HepG2 (cell line): ENCODE measurements around the gene ARHGEF1. TPM values are rescaled to one million over a fixed set of nuclear protein-coding genes. Genes with fewer than 3 reads are reported as not detected.

Experiments
- ETV5 ChIP-seq: IDR thresholded peaks from 2 replicates; pipeline ENCODE4 v1.6.1; 2018; ENCODE audit warnings: missing biosample characterization, missing genetic modification reagents, inconsistent platforms, borderline replicate concordance
- MEF2D ChIP-seq: sonication (generic); formaldehyde crosslinking; IDR thresholded peaks from 2 replicates; pipeline ENCODE4 v1.5.1; 2020; ENCODE audit warnings: mild to moderate bottlenecking, missing genetic modification reagents
- NBN ChIP-seq: fragments of 450-650 bp; conservative IDR thresholded peaks from 2 replicates; pipeline ENCODE4 v1.6.1; 2017
- PRMT3 ChIP-seq: sonication (generic); formaldehyde crosslinking; IDR thresholded peaks from 2 replicates; pipeline ENCODE4 v1.8.1; 2022; ENCODE audit warnings: low read depth, mild to moderate bottlenecking, moderate library complexity, missing genetic modification reagents, borderline replicate concordance
- SIX1 ChIP-seq: sonication (generic); formaldehyde crosslinking; IDR thresholded peaks from 2 replicates; pipeline ENCODE4 v1.4.0; 2020; ENCODE audit warnings: missing genetic modification reagents, borderline replicate concordance
- TCF7 ChIP-seq: sonication (generic); IDR thresholded peaks from 2 replicates; pipeline ENCODE4 v1.6.1; 2016; ENCODE audit warnings: antibody characterized with exemption, low read depth
- ZEB1 ChIP-seq: IDR thresholded peaks from 2 replicates; pipeline ENCODE4 v1.6.1; 2012; ENCODE audit warnings: mild to moderate bottlenecking, low read depth, inconsistent platforms; ENCODE audit not compliant: insufficient replicate concordance
- ZFP82 ChIP-seq: sonication (generic); formaldehyde crosslinking; IDR thresholded peaks from 2 replicates; pipeline ENCODE4 v1.5.1; 2020; ENCODE audit warnings: mild to moderate bottlenecking, missing genetic modification reagents, borderline replicate concordance
- ZMYM3 ChIP-seq: sonication (generic); formaldehyde crosslinking; IDR thresholded peaks from 2 replicates; pipeline ENCODE4 v1.5.1; 2020; ENCODE audit warnings: mild to moderate bottlenecking, missing genetic modification reagents
- ZNF432 ChIP-seq: sonication (generic); formaldehyde crosslinking; IDR thresholded peaks from 2 replicates; pipeline ENCODE4 v1.5.0; 2020; ENCODE audit warnings: missing genetic modification reagents, mild to moderate bottlenecking, borderline replicate concordance
- ZNF44 ChIP-seq: sonication (generic); formaldehyde crosslinking; IDR thresholded peaks from 2 replicates; pipeline ENCODE4 v1.5.1; 2020; ENCODE audit warnings: mild to moderate bottlenecking, missing genetic modification reagents
- ZNF563 ChIP-seq: sonication (generic); formaldehyde crosslinking; IDR thresholded peaks from 2 replicates; pipeline ENCODE4 v1.8.0; 2022; ENCODE audit warnings: mild to moderate bottlenecking, moderate library complexity, missing genetic modification reagents
- ZNF724P ChIP-seq: sonication (generic); formaldehyde crosslinking; IDR thresholded peaks from 2 replicates; pipeline ENCODE4 v1.8.0; 2022; ENCODE audit warnings: missing genetic modification reagents, borderline replicate concordance
- polyA plus RNA-seq, 8 experiments: library from polyadenylated mRNA; depleted of rRNA in 3 of 8; stranded (reverse) in 7 of 8; unstranded in 1 of 8; fragments of >200 nt; fragmentation: Illumina TruSeq in 4 of 8; extraction: Trizol in 4 of 8; gene quantifications; 2 replicates each; pipeline versions ENCODE4 v1.2.1 to v1.2.3, GENCODE V29; 2011 to 2016; ENCODE audit warnings: low read depth in 4 of 8, missing spikeins in 1 of 8, mixed read lengths in 1 of 8; ENCODE audit not compliant: insufficient read depth in 1 of 8
- total RNA-seq, 5 experiments: library from RNA; depleted of rRNA; stranded (reverse); fragments of >200 nt; fragmentation: Illumina TruSeq; extraction: Trizol; gene quantifications; 2 replicates each; pipeline ENCODE4 v1.2.3, GENCODE V29; 2016; ENCODE audit warnings: low read depth in 1 of 5
- TF ChIP-seq, protein P1 (sequence below): sonication (generic); formaldehyde crosslinking; IDR thresholded peaks from 2 replicates; pipeline ENCODE4 v1.4.0; 2020; ENCODE audit warnings: missing genetic modification reagents, borderline replicate concordance
- TF ChIP-seq, protein P2 (sequence below): sonication (generic); formaldehyde crosslinking; IDR thresholded peaks from 2 replicates; pipeline ENCODE4 v1.5.1; 2020; ENCODE audit warnings: missing genetic modification reagents, mild to moderate bottlenecking, borderline replicate concordance
- TF ChIP-seq, protein P3 (sequence below): sonication (generic); formaldehyde crosslinking; IDR thresholded peaks from 2 replicates; pipeline ENCODE4 v1.4.0; 2020; ENCODE audit warnings: missing genetic modification reagents; ENCODE audit errors: not compliant biosample characterization
- TF ChIP-seq, protein P4 (sequence below): IDR thresholded peaks from 2 replicates; pipeline ENCODE4 v1.6.1; 2016; ENCODE audit warnings: low read depth, missing genetic modification reagents, missing compliant biosample characterization

Gene ARHGEF1
- total and polyA plus RNA-seq, 2 of the 13 experiments (the other 11 are each of a cell fraction or from before 2014, with no cell fraction given) = 33.7 to 34.7 TPM

DNA sequence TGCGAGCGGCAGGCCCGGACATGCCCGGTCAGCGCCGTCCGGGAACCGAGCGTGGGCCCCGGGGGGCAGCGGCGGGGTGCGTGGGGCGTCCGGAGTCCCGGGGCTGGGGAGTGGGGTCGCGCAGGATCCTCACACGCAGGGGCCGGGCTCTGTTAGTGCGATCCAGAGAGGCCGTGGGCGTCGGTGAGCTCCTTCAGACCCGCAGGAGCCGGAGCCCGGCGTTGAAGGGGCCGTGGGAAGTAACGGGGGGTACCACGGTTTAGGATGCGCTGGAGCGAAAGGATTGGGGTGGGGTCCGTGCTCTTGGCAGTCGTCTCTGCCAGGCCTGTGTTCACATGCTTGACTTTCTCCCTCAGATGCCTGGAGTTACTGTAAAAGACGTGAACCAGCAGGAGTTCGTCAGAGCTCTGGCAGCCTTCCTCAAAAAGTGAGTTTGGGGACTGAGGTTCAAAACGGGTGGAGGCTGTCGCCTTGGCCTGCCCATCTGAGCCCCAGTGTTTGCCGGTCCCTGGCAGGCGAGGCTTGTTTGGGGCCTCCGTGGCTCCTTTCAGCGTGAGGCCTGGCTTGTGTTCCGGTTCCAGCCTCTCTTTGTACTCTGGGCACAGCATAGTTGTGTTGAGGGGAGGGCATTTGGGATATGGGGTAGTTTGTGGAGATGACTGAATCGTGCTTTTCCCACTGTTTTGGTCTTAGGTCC, 22.4 kb upstream of the ARHGEF1 start (continued):
- TF ChIP-seq, protein P1, sequence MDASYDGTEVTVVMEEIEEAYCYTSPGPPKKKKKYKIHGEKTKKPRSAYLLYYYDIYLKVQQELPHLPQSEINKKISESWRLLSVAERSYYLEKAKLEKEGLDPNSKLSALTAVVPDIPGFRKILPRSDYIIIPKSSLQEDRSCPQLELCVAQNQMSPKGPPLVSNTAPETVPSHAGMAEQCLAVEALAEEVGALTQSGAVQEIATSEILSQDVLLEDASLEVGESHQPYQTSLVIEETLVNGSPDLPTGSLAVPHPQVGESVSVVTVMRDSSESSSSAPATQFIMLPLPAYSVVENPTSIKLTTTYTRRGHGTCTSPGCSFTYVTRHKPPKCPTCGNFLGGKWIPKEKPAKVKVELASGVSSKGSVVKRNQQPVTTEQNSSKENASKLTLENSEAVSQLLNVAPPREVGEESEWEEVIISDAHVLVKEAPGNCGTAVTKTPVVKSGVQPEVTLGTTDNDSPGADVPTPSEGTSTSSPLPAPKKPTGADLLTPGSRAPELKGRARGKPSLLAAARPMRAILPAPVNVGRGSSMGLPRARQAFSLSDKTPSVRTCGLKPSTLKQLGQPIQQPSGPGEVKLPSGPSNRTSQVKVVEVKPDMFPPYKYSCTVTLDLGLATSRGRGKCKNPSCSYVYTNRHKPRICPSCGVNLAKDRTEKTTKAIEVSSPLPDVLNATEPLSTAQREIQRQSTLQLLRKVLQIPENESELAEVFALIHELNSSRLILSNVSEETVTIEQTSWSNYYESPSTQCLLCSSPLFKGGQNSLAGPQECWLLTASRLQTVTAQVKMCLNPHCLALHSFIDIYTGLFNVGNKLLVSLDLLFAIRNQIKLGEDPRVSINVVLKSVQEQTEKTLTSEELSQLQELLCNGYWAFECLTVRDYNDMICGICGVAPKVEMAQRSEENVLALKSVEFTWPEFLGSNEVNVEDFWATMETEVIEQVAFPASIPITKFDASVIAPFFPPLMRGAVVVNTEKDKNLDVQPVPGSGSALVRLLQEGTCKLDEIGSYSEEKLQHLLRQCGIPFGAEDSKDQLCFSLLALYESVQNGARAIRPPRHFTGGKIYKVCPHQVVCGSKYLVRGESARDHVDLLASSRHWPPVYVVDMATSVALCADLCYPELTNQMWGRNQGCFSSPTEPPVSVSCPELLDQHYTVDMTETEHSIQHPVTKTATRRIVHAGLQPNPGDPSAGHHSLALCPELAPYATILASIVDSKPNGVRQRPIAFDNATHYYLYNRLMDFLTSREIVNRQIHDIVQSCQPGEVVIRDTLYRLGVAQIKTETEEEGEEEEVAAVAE (CRISPR knock-in tag) = no peak
- TF ChIP-seq MEF2D (CRISPR knock-in tag) (no peak), ZFP82 (CRISPR knock-in tag) (no peak), ZNF44 (CRISPR knock-in tag) (0 out of 2 replicates have a peak, but pooled peaks have one; percentile 37), PRMT3 (CRISPR knock-in tag) (no peak), ZNF724P (CRISPR knock-in tag) (no peak), ZNF563 (no peak), ZMYM3 (CRISPR knock-in tag) (no peak), ZNF432 (CRISPR knock-in tag) (no peak), SIX1 (no peak), NBN (no peak), TCF7 (no peak), ETV5 (CRISPR knock-in tag) (no peak), ZEB1 (no peak)
- TF ChIP-seq, protein P2, sequence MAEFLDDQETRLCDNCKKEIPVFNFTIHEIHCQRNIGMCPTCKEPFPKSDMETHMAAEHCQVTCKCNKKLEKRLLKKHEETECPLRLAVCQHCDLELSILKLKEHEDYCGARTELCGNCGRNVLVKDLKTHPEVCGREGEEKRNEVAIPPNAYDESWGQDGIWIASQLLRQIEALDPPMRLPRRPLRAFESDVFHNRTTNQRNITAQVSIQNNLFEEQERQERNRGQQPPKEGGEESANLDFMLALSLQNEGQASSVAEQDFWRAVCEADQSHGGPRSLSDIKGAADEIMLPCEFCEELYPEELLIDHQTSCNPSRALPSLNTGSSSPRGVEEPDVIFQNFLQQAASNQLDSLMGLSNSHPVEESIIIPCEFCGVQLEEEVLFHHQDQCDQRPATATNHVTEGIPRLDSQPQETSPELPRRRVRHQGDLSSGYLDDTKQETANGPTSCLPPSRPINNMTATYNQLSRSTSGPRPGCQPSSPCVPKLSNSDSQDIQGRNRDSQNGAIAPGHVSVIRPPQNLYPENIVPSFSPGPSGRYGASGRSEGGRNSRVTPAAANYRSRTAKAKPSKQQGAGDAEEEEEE (CRISPR knock-in tag) = no peak
- TF ChIP-seq, protein P3, sequence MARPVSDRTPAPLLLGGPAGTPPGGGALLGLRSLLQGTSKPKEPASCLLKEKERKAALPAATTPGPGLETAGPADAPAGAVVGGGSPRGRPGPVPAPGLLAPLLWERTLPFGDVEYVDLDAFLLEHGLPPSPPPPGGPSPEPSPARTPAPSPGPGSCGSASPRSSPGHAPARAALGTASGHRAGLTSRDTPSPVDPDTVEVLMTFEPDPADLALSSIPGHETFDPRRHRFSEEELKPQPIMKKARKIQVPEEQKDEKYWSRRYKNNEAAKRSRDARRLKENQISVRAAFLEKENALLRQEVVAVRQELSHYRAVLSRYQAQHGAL (CRISPR knock-in tag) = no peak
- TF ChIP-seq, protein P4, sequence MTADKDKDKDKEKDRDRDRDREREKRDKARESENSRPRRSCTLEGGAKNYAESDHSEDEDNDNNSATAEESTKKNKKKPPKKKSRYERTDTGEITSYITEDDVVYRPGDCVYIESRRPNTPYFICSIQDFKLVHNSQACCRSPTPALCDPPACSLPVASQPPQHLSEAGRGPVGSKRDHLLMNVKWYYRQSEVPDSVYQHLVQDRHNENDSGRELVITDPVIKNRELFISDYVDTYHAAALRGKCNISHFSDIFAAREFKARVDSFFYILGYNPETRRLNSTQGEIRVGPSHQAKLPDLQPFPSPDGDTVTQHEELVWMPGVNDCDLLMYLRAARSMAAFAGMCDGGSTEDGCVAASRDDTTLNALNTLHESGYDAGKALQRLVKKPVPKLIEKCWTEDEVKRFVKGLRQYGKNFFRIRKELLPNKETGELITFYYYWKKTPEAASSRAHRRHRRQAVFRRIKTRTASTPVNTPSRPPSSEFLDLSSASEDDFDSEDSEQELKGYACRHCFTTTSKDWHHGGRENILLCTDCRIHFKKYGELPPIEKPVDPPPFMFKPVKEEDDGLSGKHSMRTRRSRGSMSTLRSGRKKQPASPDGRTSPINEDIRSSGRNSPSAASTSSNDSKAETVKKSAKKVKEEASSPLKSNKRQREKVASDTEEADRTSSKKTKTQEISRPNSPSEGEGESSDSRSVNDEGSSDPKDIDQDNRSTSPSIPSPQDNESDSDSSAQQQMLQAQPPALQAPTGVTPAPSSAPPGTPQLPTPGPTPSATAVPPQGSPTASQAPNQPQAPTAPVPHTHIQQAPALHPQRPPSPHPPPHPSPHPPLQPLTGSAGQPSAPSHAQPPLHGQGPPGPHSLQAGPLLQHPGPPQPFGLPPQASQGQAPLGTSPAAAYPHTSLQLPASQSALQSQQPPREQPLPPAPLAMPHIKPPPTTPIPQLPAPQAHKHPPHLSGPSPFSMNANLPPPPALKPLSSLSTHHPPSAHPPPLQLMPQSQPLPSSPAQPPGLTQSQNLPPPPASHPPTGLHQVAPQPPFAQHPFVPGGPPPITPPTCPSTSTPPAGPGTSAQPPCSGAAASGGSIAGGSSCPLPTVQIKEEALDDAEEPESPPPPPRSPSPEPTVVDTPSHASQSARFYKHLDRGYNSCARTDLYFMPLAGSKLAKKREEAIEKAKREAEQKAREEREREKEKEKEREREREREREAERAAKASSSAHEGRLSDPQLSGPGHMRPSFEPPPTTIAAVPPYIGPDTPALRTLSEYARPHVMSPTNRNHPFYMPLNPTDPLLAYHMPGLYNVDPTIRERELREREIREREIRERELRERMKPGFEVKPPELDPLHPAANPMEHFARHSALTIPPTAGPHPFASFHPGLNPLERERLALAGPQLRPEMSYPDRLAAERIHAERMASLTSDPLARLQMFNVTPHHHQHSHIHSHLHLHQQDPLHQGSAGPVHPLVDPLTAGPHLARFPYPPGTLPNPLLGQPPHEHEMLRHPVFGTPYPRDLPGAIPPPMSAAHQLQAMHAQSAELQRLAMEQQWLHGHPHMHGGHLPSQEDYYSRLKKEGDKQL (CRISPR knock-in tag) = no peak
